Liver (tissue), 9 donors: ENCODE results near the gene RPA3. TPM values are rescaled to one million over a fixed set of nuclear protein-coding genes. Genes with fewer than 3 reads are reported as not detected.

Experiments
- DNase-seq: peaks from one replicate; pipeline ENCODE4 v3.0.0-alpha.2; 2017; ENCODE audit warnings: low spot score
- H3K27ac ChIP-seq, 2 donors: one replicate each; pipeline ENCODE4 v1.7.0; 2013; ENCODE audit warnings: inconsistent platforms in 2 of 2, low read length in 2 of 2, control low read depth in 1 of 2, low read depth in 1 of 2, mild to moderate bottlenecking in 1 of 2
- H3K27me3 ChIP-seq, 4 donors: one replicate each; pipeline versions ENCODE4 v1.6.1 to v1.7.0; 2013; ENCODE audit warnings: low read length in 3 of 4, inconsistent platforms in 1 of 4, mild to moderate bottlenecking in 1 of 4, moderate library complexity in 1 of 4; ENCODE audit not compliant: control insufficient read depth in 4 of 4, insufficient read depth in 4 of 4
- H3K36me3 ChIP-seq, 4 donors: one replicate each; pipeline versions ENCODE4 v1.6.1 to v1.7.0; 2013; ENCODE audit warnings: low read length in 3 of 4, mild to moderate bottlenecking in 3 of 4, low read depth in 1 of 4, moderate library complexity in 1 of 4; ENCODE audit not compliant: control insufficient read depth in 4 of 4, insufficient read depth in 3 of 4
- H3K4me1 ChIP-seq, 4 donors: one replicate each; pipeline versions ENCODE4 v1.6.1 to v1.7.0; 2013; ENCODE audit warnings: low read length in 3 of 4, mild to moderate bottlenecking in 3 of 4, moderate library complexity in 1 of 4; ENCODE audit not compliant: control insufficient read depth in 4 of 4, insufficient read depth in 4 of 4
- H3K4me3 ChIP-seq, 3 donors: one replicate each; pipeline versions ENCODE4 v1.6.1 to v1.7.0; 2013; ENCODE audit warnings: low read length in 3 of 3, control low read depth in 1 of 3, low read depth in 1 of 3, mild to moderate bottlenecking in 1 of 3
- H3K9ac ChIP-seq, 2 donors: one replicate each; pipeline ENCODE4 v1.7.0; 2013; ENCODE audit warnings: low read length in 2 of 2, mild to moderate bottlenecking in 2 of 2, moderate library complexity in 2 of 2, control low read depth in 1 of 2, low read depth in 1 of 2
- H3K9me3 ChIP-seq, 4 donors: one replicate each; pipeline versions ENCODE4 v1.6.1 to v1.7.0; 2013; ENCODE audit warnings: low read length in 3 of 4; ENCODE audit not compliant: control insufficient read depth in 4 of 4
- EGR1 ChIP-seq, 2 donors: IDR thresholded peaks; 2 replicates each; pipeline ENCODE4 v1.6.1; 2016 to 2018; ENCODE audit warnings: antibody characterized with exemption in 2 of 2, low read depth in 2 of 2
- FOXA1 ChIP-seq: IDR thresholded peaks from 2 replicates; pipeline ENCODE4 v1.6.1; 2016; ENCODE audit warnings: antibody characterized with exemption
- FOXA2 ChIP-seq: IDR thresholded peaks from 2 replicates; pipeline ENCODE4 v1.6.1; 2016; ENCODE audit warnings: antibody characterized with exemption
- HNF4A ChIP-seq, 2 donors: conservative IDR thresholded peaks; 2 replicates each; pipeline ENCODE4 v1.6.1; 2016; ENCODE audit warnings: antibody characterized with exemption in 2 of 2, mild to moderate bottlenecking in 2 of 2
- HNF4G ChIP-seq: IDR thresholded peaks from 2 replicates; pipeline ENCODE4 v1.6.1; 2016; ENCODE audit warnings: antibody characterized with exemption
- JUND ChIP-seq, 2 donors: IDR thresholded peaks; 2 replicates each; pipeline ENCODE4 v1.6.1; 2016; ENCODE audit warnings: antibody characterized with exemption in 2 of 2
- RXRA ChIP-seq, 2 donors: IDR thresholded peaks; 2 replicates each; pipeline ENCODE4 v1.6.1; 2017 to 2018; ENCODE audit warnings: antibody characterized with exemption in 2 of 2, mild to moderate bottlenecking in 1 of 2
- SP1 ChIP-seq: IDR thresholded peaks from 2 replicates; pipeline ENCODE4 v1.6.1; 2018; ENCODE audit warnings: antibody characterized with exemption, mild to moderate bottlenecking
- TAF1 ChIP-seq: conservative IDR thresholded peaks from 2 replicates; pipeline ENCODE4 v1.6.1; 2016; ENCODE audit warnings: antibody characterized with exemption, mild to moderate bottlenecking
- YY1 ChIP-seq: IDR thresholded peaks from 2 replicates; pipeline ENCODE4 v1.6.1; 2016; ENCODE audit warnings: antibody characterized with exemption, mild to moderate bottlenecking
- WGBS: extraction: QIAGEN DNeasy Blood & Tissue Kit; methylation state at CpG from one replicate; pipeline ENCODE4 v1.1.7; 2013; 5-methylcytosine and 5-hydroxymethylcytosine counted together
- polyA plus RNA-seq, 2 donors: library from polyadenylated mRNA; stranded (reverse) in 1 of 2; unstranded in 1 of 2; fragments of 200-250 nt in 1 of 2; fragments of >200 nt in 1 of 2; fragmentation: Nextera tagmentation in 1 of 2; extraction: Ambion mirVana in 1 of 2; gene quantifications; one replicate each; pipeline versions ENCODE4 v1.2.1 to v1.2.3, GENCODE V29; 2013 to 2015
- total RNA-seq, 2 donors: library from RNA; depleted of rRNA; stranded (reverse); fragments of >200 nt; gene quantifications; one replicate each; pipeline ENCODE4 v1.2.3, GENCODE V29; 2014
- TF ChIP-seq, protein P1 (sequence below): IDR thresholded peaks from 2 replicates; pipeline ENCODE4 v1.6.1; 2016; ENCODE audit warnings: antibody characterized with exemption
- TF ChIP-seq, protein P2 (sequence below): IDR thresholded peaks from 2 replicates; pipeline ENCODE4 v1.6.1; 2016; ENCODE audit warnings: antibody characterized with exemption
- TF ChIP-seq, protein P3 (sequence below): IDR thresholded peaks from 2 replicates; pipeline ENCODE4 v1.6.1; 2016; ENCODE audit warnings: antibody characterized with exemption
- TF ChIP-seq, protein P4 (sequence below): IDR thresholded peaks from 2 replicates; pipeline ENCODE4 v1.6.1; 2016; ENCODE audit warnings: antibody characterized with exemption, mild to moderate bottlenecking
- TF ChIP-seq, protein P5 (sequence below): fragments of 150-350 bp; IDR thresholded peaks from 2 replicates; pipeline ENCODE4 v1.5.1; 2017; ENCODE audit warnings: improper control_type of control experiment, low read depth, low read length; ENCODE audit not compliant: missing input control
- donor health status: healthy.
- donor health status: healthy.
- donor health status: healthy.
- donor health status: healthy.
- donor health status: healthy.

The RPA3 gene
- total and polyA plus RNA-seq, 4 donors = 13.0 to 53.1 (median 18.6) TPM

DNA sequence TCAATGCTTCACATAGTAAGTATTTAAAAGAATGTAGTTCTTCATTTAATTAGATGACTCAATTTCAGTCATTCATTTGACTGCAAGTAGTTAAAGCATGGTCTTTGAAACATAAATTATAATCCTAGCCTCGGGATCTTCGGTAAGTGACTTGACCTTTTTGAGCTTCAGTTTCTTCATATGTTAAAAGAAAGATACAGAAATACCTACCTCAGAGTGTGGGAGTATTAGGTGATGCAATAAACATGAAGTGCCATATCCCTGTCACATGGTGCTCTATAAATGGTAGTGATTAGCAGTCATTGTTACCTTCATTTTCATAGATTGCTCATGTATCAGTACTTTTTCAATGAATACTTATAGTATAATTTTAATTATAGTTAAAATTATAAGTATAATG lies 109.1 kb downstream of the RPA3 start:
- Histone ChIP-seq H3K27me3 (no peaks in the 10 kb centered on the region), H3K9ac (no peak overlapping the region), H3K4me1 (no peaks in the 10 kb centered on the region), H3K36me3 (peaks cover 4 to 15% (median 12%) of the 10 kb centered on the region in 4 donors), H3K4me3 (no peak overlapping the region), H3K27ac (no peak overlapping the region), H3K9me3 (no peaks in the 10 kb centered on the region)
- WGBS = 97% methylated on average over 2 of the region's 2 CpGs
- TF ChIP-seq, protein P1, sequence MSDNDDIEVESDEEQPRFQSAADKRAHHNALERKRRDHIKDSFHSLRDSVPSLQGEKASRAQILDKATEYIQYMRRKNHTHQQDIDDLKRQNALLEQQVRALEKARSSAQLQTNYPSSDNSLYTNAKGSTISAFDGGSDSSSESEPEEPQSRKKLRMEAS = no peak
- TF ChIP-seq TAF1 (no peak), HNF4A (conservative IDR thresholded peaks at IDR 0.05) (no peak)
- DNase-seq = no peak

DNA sequence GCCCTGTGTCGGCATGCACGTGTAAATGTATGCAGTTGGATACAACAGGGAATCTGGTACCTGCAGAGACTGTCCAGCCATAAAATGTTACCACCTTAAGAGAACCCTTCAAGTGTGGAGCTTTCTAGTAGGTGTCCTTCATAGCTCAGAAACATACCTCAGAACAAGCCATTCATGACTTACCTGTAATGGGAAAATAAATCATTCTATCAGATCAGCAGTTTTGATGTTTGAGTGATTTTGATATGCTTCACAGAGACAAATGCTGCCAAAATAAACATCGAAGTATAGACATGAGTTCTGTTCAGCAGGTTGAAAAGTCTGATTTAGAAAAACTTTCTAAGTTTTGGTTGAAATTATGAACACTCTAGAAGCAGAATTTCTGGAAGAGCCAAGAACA lies 111.4 kb downstream of the RPA3 start:
- H3K4me1 ChIP-seq = no peaks in the 10 kb centered on the region
- H3K9me3 ChIP-seq = no peaks in the 10 kb centered on the region
- WGBS = 62% methylated on average over 3 of the region's 3 CpGs
- no peak for DNase-seq
- no peak overlapping the region for H3K9ac ChIP-seq
- H3K36me3 ChIP-seq = peaks cover 4 to 15% (median 12%) of the 10 kb centered on the region in 4 donors
- H3K27me3 ChIP-seq = no peaks in the 10 kb centered on the region
- H3K27ac ChIP-seq = no peak overlapping the region
- TF ChIP-seq HNF4G = no peak
- no peak for TF ChIP-seq EGR1 (IDR thresholded peaks at IDR 0.05; ENCODE audit: low read depth in 2 of 2)
- TF ChIP-seq, protein P2, sequence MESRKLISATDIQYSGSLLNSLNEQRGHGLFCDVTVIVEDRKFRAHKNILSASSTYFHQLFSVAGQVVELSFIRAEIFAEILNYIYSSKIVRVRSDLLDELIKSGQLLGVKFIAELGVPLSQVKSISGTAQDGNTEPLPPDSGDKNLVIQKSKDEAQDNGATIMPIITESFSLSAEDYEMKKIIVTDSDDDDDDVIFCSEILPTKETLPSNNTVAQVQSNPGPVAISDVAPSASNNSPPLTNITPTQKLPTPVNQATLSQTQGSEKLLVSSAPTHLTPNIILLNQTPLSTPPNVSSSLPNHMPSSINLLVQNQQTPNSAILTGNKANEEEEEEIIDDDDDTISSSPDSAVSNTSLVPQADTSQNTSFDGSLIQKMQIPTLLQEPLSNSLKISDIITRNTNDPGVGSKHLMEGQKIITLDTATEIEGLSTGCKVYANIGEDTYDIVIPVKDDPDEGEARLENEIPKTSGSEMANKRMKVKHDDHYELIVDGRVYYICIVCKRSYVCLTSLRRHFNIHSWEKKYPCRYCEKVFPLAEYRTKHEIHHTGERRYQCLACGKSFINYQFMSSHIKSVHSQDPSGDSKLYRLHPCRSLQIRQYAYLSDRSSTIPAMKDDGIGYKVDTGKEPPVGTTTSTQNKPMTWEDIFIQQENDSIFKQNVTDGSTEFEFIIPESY = no peak
- no peak overlapping the region for H3K4me3 ChIP-seq

DNA sequence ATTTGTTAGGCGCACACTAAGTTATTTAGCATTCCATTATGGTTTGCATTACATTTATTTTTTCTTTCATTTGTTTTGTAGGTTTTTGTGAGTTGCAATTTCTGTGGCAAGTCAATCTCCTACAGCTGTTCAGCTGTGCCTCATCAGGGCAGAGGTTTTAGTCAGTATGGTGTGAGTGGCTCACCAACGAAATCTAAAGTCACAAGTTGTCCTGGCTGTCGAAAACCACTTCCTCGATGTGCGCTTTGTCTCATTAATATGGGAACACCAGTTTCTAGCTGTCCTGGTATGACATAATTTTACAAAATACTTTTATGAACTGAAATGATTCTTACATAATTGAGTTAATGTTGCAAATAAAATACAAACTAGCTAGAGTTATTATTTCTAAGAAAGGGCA lies 122.2 kb downstream of the RPA3 start:
- H3K9me3 ChIP-seq = no peaks in the 10 kb centered on the region
- no peaks in the 10 kb centered on the region for H3K27me3 ChIP-seq
- TF ChIP-seq TAF1 (no peak), SP1 (no peak), FOXA1 (no peak), FOXA2 (no peak), HNF4G (no peak), RXRA (IDR thresholded peaks at IDR 0.05) (no peak), JUND (IDR thresholded peaks at IDR 0.05) (no peak), HNF4A (conservative IDR thresholded peaks at IDR 0.05) (no peak), YY1 (no peak)
- TF ChIP-seq, protein P2 = no peak
- TF ChIP-seq, protein P3, sequence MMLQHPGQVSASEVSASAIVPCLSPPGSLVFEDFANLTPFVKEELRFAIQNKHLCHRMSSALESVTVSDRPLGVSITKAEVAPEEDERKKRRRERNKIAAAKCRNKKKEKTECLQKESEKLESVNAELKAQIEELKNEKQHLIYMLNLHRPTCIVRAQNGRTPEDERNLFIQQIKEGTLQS = no peak
- TF ChIP-seq, protein P4, sequence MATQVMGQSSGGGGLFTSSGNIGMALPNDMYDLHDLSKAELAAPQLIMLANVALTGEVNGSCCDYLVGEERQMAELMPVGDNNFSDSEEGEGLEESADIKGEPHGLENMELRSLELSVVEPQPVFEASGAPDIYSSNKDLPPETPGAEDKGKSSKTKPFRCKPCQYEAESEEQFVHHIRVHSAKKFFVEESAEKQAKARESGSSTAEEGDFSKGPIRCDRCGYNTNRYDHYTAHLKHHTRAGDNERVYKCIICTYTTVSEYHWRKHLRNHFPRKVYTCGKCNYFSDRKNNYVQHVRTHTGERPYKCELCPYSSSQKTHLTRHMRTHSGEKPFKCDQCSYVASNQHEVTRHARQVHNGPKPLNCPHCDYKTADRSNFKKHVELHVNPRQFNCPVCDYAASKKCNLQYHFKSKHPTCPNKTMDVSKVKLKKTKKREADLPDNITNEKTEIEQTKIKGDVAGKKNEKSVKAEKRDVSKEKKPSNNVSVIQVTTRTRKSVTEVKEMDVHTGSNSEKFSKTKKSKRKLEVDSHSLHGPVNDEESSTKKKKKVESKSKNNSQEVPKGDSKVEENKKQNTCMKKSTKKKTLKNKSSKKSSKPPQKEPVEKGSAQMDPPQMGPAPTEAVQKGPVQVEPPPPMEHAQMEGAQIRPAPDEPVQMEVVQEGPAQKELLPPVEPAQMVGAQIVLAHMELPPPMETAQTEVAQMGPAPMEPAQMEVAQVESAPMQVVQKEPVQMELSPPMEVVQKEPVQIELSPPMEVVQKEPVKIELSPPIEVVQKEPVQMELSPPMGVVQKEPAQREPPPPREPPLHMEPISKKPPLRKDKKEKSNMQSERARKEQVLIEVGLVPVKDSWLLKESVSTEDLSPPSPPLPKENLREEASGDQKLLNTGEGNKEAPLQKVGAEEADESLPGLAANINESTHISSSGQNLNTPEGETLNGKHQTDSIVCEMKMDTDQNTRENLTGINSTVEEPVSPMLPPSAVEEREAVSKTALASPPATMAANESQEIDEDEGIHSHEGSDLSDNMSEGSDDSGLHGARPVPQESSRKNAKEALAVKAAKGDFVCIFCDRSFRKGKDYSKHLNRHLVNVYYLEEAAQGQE = no peak
- TF ChIP-seq, protein P5, sequence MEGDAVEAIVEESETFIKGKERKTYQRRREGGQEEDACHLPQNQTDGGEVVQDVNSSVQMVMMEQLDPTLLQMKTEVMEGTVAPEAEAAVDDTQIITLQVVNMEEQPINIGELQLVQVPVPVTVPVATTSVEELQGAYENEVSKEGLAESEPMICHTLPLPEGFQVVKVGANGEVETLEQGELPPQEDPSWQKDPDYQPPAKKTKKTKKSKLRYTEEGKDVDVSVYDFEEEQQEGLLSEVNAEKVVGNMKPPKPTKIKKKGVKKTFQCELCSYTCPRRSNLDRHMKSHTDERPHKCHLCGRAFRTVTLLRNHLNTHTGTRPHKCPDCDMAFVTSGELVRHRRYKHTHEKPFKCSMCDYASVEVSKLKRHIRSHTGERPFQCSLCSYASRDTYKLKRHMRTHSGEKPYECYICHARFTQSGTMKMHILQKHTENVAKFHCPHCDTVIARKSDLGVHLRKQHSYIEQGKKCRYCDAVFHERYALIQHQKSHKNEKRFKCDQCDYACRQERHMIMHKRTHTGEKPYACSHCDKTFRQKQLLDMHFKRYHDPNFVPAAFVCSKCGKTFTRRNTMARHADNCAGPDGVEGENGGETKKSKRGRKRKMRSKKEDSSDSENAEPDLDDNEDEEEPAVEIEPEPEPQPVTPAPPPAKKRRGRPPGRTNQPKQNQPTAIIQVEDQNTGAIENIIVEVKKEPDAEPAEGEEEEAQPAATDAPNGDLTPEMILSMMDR = no peak
- H3K9ac ChIP-seq = no peak overlapping the region
- no peak overlapping the region for H3K4me3 ChIP-seq
- H3K27ac ChIP-seq = no peak overlapping the region
- H3K4me1 ChIP-seq = no peaks in the 10 kb centered on the region
- peaks cover 0 to 17% (median 11%) of the 10 kb centered on the region in 4 donors for H3K36me3 ChIP-seq
- WGBS = 86% methylated on average over 5 of the region's 5 CpGs
- no peak for DNase-seq
